Neural progenitor cell (in vitro differentiated cells): Measurements from ENCODE around the gene LURAP1L.

ENCODE experiments used
- EZH2 ChIP-seq: fragments of 200-600 bp; sonication (generic); IDR thresholded peaks from 2 replicates; pipeline ENCODE4 v1.6.1; 2017; ENCODE audit warnings: antibody characterized with exemption, mild to moderate bottlenecking, moderate library complexity
- EZH2phosphoT487 ChIP-seq: fragments of 200-600 bp; sonication (generic); IDR thresholded peaks from 2 replicates; pipeline ENCODE4 v1.6.1; 2017; ENCODE audit warnings: antibody characterized with exemption
- TF ChIP-seq, protein P1 (sequence below): fragments of 200-600 bp; sonication (generic); IDR thresholded peaks from 2 replicates; pipeline ENCODE4 v1.5.1; 2017; ENCODE audit warnings: antibody characterized with exemption, mild to moderate bottlenecking

DNA sequence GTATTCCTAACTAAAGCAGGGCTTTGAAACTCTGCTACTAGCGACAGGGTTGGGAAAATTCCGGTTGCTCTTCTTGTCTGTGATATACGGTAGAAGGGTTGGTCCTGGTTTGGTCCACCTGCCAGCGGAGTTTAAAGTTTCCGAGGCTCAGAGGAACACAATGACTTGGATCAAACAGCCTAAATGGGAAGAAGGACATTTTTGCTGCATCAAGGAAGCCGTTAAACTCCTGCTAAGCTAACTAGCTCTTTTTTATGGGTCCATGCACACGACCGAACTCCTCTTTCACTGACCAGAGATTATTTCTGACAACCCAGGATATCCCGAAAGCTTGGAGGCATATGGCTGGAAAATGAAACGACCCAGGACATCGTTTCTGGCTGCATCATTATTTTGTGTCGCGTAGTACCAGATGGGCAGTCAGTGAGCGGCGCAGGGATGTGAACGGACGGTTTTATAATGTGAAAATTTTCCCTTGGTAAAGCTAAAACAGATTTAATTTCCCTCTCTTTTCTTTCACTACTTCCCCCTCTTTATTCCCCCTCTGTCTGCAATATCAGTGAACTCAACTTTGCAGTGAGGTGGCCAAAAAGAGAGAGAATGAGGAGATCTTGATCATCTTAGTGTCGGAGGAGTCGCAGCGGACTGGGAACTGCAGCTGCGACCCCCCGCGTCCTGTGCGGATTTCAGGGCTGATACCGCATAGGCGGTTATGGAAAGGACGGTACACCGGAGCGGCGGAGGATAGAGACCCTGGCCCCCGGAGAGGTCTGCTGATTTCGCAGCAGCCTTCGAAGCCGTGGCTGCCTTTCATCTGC is at the start of gene LURAP1L:
- TF ChIP-seq, protein P1, sequence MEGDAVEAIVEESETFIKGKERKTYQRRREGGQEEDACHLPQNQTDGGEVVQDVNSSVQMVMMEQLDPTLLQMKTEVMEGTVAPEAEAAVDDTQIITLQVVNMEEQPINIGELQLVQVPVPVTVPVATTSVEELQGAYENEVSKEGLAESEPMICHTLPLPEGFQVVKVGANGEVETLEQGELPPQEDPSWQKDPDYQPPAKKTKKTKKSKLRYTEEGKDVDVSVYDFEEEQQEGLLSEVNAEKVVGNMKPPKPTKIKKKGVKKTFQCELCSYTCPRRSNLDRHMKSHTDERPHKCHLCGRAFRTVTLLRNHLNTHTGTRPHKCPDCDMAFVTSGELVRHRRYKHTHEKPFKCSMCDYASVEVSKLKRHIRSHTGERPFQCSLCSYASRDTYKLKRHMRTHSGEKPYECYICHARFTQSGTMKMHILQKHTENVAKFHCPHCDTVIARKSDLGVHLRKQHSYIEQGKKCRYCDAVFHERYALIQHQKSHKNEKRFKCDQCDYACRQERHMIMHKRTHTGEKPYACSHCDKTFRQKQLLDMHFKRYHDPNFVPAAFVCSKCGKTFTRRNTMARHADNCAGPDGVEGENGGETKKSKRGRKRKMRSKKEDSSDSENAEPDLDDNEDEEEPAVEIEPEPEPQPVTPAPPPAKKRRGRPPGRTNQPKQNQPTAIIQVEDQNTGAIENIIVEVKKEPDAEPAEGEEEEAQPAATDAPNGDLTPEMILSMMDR: no peak
- TF ChIP-seq EZH2 (no peak), EZH2phosphoT487 (no peak)
